HepG2 (cell line): Measurements from ENCODE around the gene RBM5. TPM values are rescaled to one million over a fixed set of nuclear protein-coding genes. Genes with fewer than 3 reads are reported as not detected.

Experiments
- ATAC-seq: fragments of 200-7000 bp; cut with Tn5 transposase; 3 replicates; pipeline ENCODE4 v1.9.1; 2020; ENCODE audit warnings: mild to moderate bottlenecking, moderate library complexity
- BruUV-seq: library from RNA; stranded (reverse); fragments of 400-500 nt; replicated peaks from 2 replicates; lab custom pipeline; 2021; lab: Mats Ljungman, UMichigan
- CTCF ChIA-PET: fragments of 300-600 bp; formaldehyde crosslinking; extraction: SDS; loops from one replicate; lab custom pipeline; 2021; ENCODE audit warnings: low total read pairs, inconsistent platforms, low intra/inter-chr PET ratio; lab: Yijun Ruan, JAX
- POLR2A ChIA-PET: fragments of 350-600 bp; sonication (Branson Sonifier 250); formaldehyde crosslinking; loops from one replicate; lab custom pipeline; 2020; ENCODE audit warnings: antibody characterized with exemption, inconsistent platforms; lab: Yijun Ruan, JAX
- DNase-seq: peaks from one replicate; pipeline ENCODE4 v3.0.0-alpha.2; 2015; ENCODE audit warnings: low spot score
- FAIRE-seq: peaks from 3 replicates; lab custom pipeline; 2011; peaks lifted over from hg19 to GRCh38; lab: Jason Lieb, UNC
- H2AFZ ChIP-seq: one replicate; pipeline ENCODE4 v1.6.1; 2011; ENCODE audit warnings: low read length, inconsistent platforms
- H3K27ac ChIP-seq: fragments of 300-600 bp; 3 replicates; pipeline ENCODE4 v1.8.0; 2011; ENCODE audit warnings: mixed run types, mild to moderate bottlenecking, mixed read lengths, low read length, inconsistent platforms; ENCODE audit not compliant: insufficient read depth; ENCODE audit errors: extremely low read length
- H3K27me3 ChIP-seq, 2 experiments: fragments of 200-600 bp in 1 of 2; 2 replicates in 1 of 2; 3 replicates in 1 of 2; pipeline versions ENCODE4 v1.6.0 to v1.8.0; 2011; ENCODE audit warnings: low read length in 2 of 2, mild to moderate bottlenecking in 2 of 2, moderate library complexity in 2 of 2, inconsistent platforms in 1 of 2; ENCODE audit not compliant: insufficient read depth in 2 of 2, control insufficient read depth in 1 of 2
- H3K36me3 ChIP-seq, 2 experiments: fragments of 200-600 bp in 1 of 2; replicated peaks in 1 of 2; 2 replicates in 1 of 2; 3 replicates in 1 of 2; pipeline versions ENCODE4 v1.5.1 to v1.8.0; 2011; ENCODE audit warnings: low read length in 2 of 2, inconsistent platforms in 1 of 2; ENCODE audit not compliant: insufficient read depth in 2 of 2, control insufficient read depth in 1 of 2
- H3K4me1 ChIP-seq: 2 replicates; pipeline ENCODE4 v1.5.1; 2012; ENCODE audit warnings: low read length, inconsistent platforms; ENCODE audit not compliant: insufficient read depth
- H3K4me2 ChIP-seq: 2 replicates; pipeline ENCODE4 v1.6.0; 2011; ENCODE audit warnings: low read depth, low read length, inconsistent platforms
- H3K4me3 ChIP-seq, 3 experiments: fragments of 200-600 bp in 1 of 3; sonication (generic), shearing (Covaris generic) in 1 of 3; replicated peaks in 1 of 3; 2 replicates each; pipeline ENCODE4 v1.5.1; 2011 to 2016; ENCODE audit warnings: low read length in 3 of 3, inconsistent platforms in 2 of 3, low read depth in 2 of 3, mild to moderate bottlenecking in 2 of 3, control low read depth in 1 of 3, mixed read lengths in 1 of 3; ENCODE audit not compliant: insufficient read depth in 1 of 3
- H3K79me2 ChIP-seq: one replicate; pipeline ENCODE4 v1.6.1; 2011; ENCODE audit warnings: low read length, inconsistent platforms; ENCODE audit not compliant: insufficient read depth
- H3K9ac ChIP-seq: 2 replicates; pipeline ENCODE4 v1.6.0; 2011; ENCODE audit warnings: mild to moderate bottlenecking, low read depth, low read length, inconsistent platforms; ENCODE audit not compliant: insufficient read depth
- H3K9me3 ChIP-seq: 2 replicates; pipeline ENCODE4 v1.5.1; 2012; ENCODE audit warnings: mild to moderate bottlenecking, low read length
- H4K20me1 ChIP-seq: 2 replicates; pipeline ENCODE4 v1.6.0; 2011; ENCODE audit warnings: inconsistent platforms, mild to moderate bottlenecking, low read length, moderate library complexity; ENCODE audit not compliant: insufficient read depth
- DPF2 ChIP-seq: sonication (generic); formaldehyde crosslinking; IDR thresholded peaks from 2 replicates; pipeline ENCODE4 v1.4.0; 2020; ENCODE audit warnings: mild to moderate bottlenecking, low read depth, missing genetic modification reagents, borderline replicate concordance
- ETS1 ChIP-seq: sonication (generic); formaldehyde crosslinking; IDR thresholded peaks from 2 replicates; pipeline ENCODE4 v1.4.0; 2020; ENCODE audit warnings: missing genetic modification reagents
- ETV5 ChIP-seq: IDR thresholded peaks from 2 replicates; pipeline ENCODE4 v1.6.1; 2018; ENCODE audit warnings: missing biosample characterization, missing genetic modification reagents, inconsistent platforms, borderline replicate concordance
- GLMP ChIP-seq: sonication (generic); formaldehyde crosslinking; IDR thresholded peaks from 2 replicates; pipeline ENCODE4 v1.9.0; 2021; ENCODE audit warnings: missing genetic modification reagents, mild to moderate bottlenecking, borderline replicate concordance
- HNRNPK ChIP-seq: fragments of 200-400 bp; formaldehyde crosslinking; IDR thresholded peaks from 2 replicates; pipeline ENCODE4 v1.6.1; 2018; ENCODE audit warnings: low read length, low read depth, moderate library complexity, mild to moderate bottlenecking; ENCODE audit not compliant: poor library complexity, severe bottlenecking
- PREB ChIP-seq: sonication (generic); formaldehyde crosslinking; IDR thresholded peaks from 2 replicates; pipeline ENCODE4 v1.4.0; 2020; ENCODE audit warnings: missing genetic modification reagents
- SMAD9 ChIP-seq: sonication (generic); formaldehyde crosslinking; IDR thresholded peaks from 2 replicates; pipeline ENCODE4 v1.5.1; 2020; ENCODE audit warnings: mild to moderate bottlenecking, missing genetic modification reagents
- STAG1 ChIP-seq: sonication (generic); formaldehyde crosslinking; IDR thresholded peaks from 2 replicates; pipeline ENCODE4 v1.4.0; 2020; ENCODE audit warnings: missing genetic modification reagents
- TARDBP ChIP-seq: sonication (generic); formaldehyde crosslinking; IDR thresholded peaks from 2 replicates; pipeline ENCODE4 v1.8.0; 2022; ENCODE audit warnings: mild to moderate bottlenecking, missing genetic modification reagents
- ZFP41 ChIP-seq: sonication (generic); formaldehyde crosslinking; IDR thresholded peaks from 2 replicates; pipeline ENCODE4 v1.4.0; 2020; ENCODE audit warnings: mild to moderate bottlenecking, missing genetic modification reagents, borderline replicate concordance
- ZKSCAN1 ChIP-seq: fragments of 150-350 bp; IDR thresholded peaks from 2 replicates; pipeline ENCODE4 v1.6.1; 2014; ENCODE audit warnings: low read length
- ZMYM3 ChIP-seq: sonication (generic); formaldehyde crosslinking; IDR thresholded peaks from 2 replicates; pipeline ENCODE4 v1.5.1; 2020; ENCODE audit warnings: mild to moderate bottlenecking, missing genetic modification reagents
- ZNF224 ChIP-seq: sonication (generic); formaldehyde crosslinking; IDR thresholded peaks from 2 replicates; pipeline ENCODE4 v1.5.0; 2020; ENCODE audit warnings: mild to moderate bottlenecking, missing genetic modification reagents
- ZNF629 ChIP-seq: sonication (generic); formaldehyde crosslinking; conservative IDR thresholded peaks from 2 replicates; pipeline ENCODE4 v1.5.0; 2020; ENCODE audit warnings: missing genetic modification reagents
- ZNF746 ChIP-seq: sonication (generic); formaldehyde crosslinking; IDR thresholded peaks from 2 replicates; pipeline ENCODE4 v1.8.0; 2022; ENCODE audit warnings: mild to moderate bottlenecking, missing genetic modification reagents
- ZNF850 ChIP-seq: sonication (generic); formaldehyde crosslinking; conservative IDR thresholded peaks from 2 replicates; pipeline ENCODE4 v1.9.0; 2021; ENCODE audit warnings: mild to moderate bottlenecking, missing genetic modification reagents
- WGBS: methylation state at CpG from one replicate; pipeline ENCODE4 v1.1.6; 2017; ENCODE audit warnings: low lambda C conversion rate; 5-methylcytosine and 5-hydroxymethylcytosine counted together
- in situ Hi-C: cut with HindIII; loops from 2 replicates; pipeline ENCODE4 v1.10.0; 2017; ENCODE audit warnings: low pct_unique_long_range_greater_than_20kb; ENCODE audit not compliant: extremely low pct_ligation_motif_present
- intact Hi-C: fragments of 100-400 bp; cut with micrococcal nuclease; formaldehyde crosslinking; loops from one replicate; pipeline ENCODE4 v1.10.0; 2022; ENCODE audit not compliant: unreplicated experiment
- polyA plus RNA-seq, 8 experiments: library from polyadenylated mRNA; depleted of rRNA in 3 of 8; stranded (reverse) in 7 of 8; unstranded in 1 of 8; fragments of >200 nt; fragmentation: Illumina TruSeq in 4 of 8; extraction: Trizol in 4 of 8; gene quantifications; 2 replicates each; pipeline versions ENCODE4 v1.2.1 to v1.2.3, GENCODE V29; 2011 to 2016; ENCODE audit warnings: low read depth in 4 of 8, missing spikeins in 1 of 8, mixed read lengths in 1 of 8; ENCODE audit not compliant: insufficient read depth in 1 of 8
- total RNA-seq, 5 experiments: library from RNA; depleted of rRNA; stranded (reverse); fragments of >200 nt; fragmentation: Illumina TruSeq; extraction: Trizol; gene quantifications; 2 replicates each; pipeline ENCODE4 v1.2.3, GENCODE V29; 2016; ENCODE audit warnings: low read depth in 1 of 5

RBM5 gene
- total and polyA plus RNA-seq, 2 of the 13 experiments (the other 11 are each of a cell fraction or from before 2014, with no cell fraction given), result 106 to 204 TPM

- TF ChIP-seq GLMP (CRISPR knock-in tag) (no peak), ZFP41 (CRISPR knock-in tag) (no peak), ZKSCAN1 (peak; percentile 69; the same call in 1 of the 2 replicates), ZNF746 (CRISPR knock-in tag) (no peak), STAG1 (peak; percentile 26; the same call in 1 of the 2 replicates)
Measured at GRCh38 chr3:50146316-50146901, 57.7 kb downstream of the RBM5 start (continued).

- no peaks in the 10 kb centered on the region for H4K20me1 ChIP-seq
- ChIA-PET CTCF (no interaction called here), POLR2A (no interaction called here)
- in situ Hi-C loops, result no loop called here
- no peaks in the 10 kb centered on the region for H3K36me3 ChIP-seq
- no peak for FAIRE-seq
- peaks cover 0 to 3% of the 10 kb centered on the region in 2 experiments; a peak in 1 of 5 replicates for H3K27me3 ChIP-seq
- no peaks in the 10 kb centered on the region for H3K9me3 ChIP-seq
- H3K9ac ChIP-seq, result no peak overlapping the region
- H3K4me1 ChIP-seq, result peaks cover 59% of the 10 kb centered on the region
- H3K79me2 ChIP-seq, result no peaks in the 10 kb centered on the region
- 33% methylated on average over 3 of the region's 7 CpGs for WGBS
- intact Hi-C loops, result no loop called here
- no peak for ATAC-seq
- H3K27ac ChIP-seq, result no peak overlapping the region
- no peak overlapping the region for H3K4me2 ChIP-seq
- TF ChIP-seq SMAD9 (CRISPR knock-in tag) (no peak), ZNF629 (CRISPR knock-in tag) (peak; percentile 89), TARDBP (CRISPR knock-in tag) (no peak), ETV5 (CRISPR knock-in tag) (no peak), HNRNPK (no peak), ZMYM3 (CRISPR knock-in tag) (0 out of 2 replicates have a peak, but pooled peaks have one; percentile 26), ZNF224 (CRISPR knock-in tag) (no peak), PREB (CRISPR knock-in tag) (no peak), ZNF850 (CRISPR knock-in tag) (no peak), ETS1 (CRISPR knock-in tag) (no peak), DPF2 (CRISPR knock-in tag) (no peak)
- H3K4me3 ChIP-seq, result no peak overlapping the region
- DNase-seq, result no peak
- no TSS peak for BruUV-seq
- H2AFZ ChIP-seq, result no peak overlapping the region
Measured at GRCh38 chr3:50147016-50147415, 58.3 kb downstream of the RBM5 start.
